ENCODE results near the gene CYP3A7. TPM values are rescaled to one million over a fixed set of nuclear protein-coding genes. Genes with fewer than 3 reads are reported as not detected.

CYP3A7 gene
- total RNA-seq, 1 experiment from 2014 or later, result not detected

- H3K18ac ChIP-seq (ENCODE audit: insufficient read length, low read depth, low read length), result no peak overlapping the region
- H4K5ac ChIP-seq (ENCODE audit: insufficient read length, low read depth, low read length), result no peak overlapping the region
- no peaks in the 10 kb centered on the region for H3K79me2 ChIP-seq (ENCODE audit: insufficient read depth, low read length)
- H2BK15ac ChIP-seq (ENCODE audit: low read depth, low read length), result no peak overlapping the region
- Mint-ChIP-seq H3K27ac (no peak overlapping the region), H3K27me3 (ENCODE audit: low read depth) (peaks cover 5% of the 10 kb centered on the region; the same call in 1 of the 2 replicates), H3K4me3 (no peak overlapping the region), H3K9me3 (no peaks in the 10 kb centered on the region), H3K36me3 (ENCODE audit: insufficient read depth in 1 of 3, low read depth in 3 of 3) (no peaks in the 10 kb centered on the region), H3K4me1 (peaks cover 3 to 7% of the 10 kb centered on the region in 2 experiments; a peak in 3 of 4 replicates)
- no peak overlapping the region for H2BK5ac ChIP-seq (ENCODE audit: insufficient read length, low read length)
- no peaks in the 10 kb centered on the region for H3K4me1 ChIP-seq (ENCODE audit: insufficient read depth, low read length)
- no CpG with 5 or more reads among the region's 1 CpG for WGBS (ENCODE audit: extremely low coverage, insufficient read length, low lambda C conversion rate)
- H3K9me3 ChIP-seq (ENCODE audit: control insufficient read depth, low read depth, low read length), result no peaks in the 10 kb centered on the region
- no peak overlapping the region for H3K27ac ChIP-seq (ENCODE audit: insufficient read length, low read depth, low read length)
- H3T11ph ChIP-seq (ENCODE audit: low read length), result no peak overlapping the region
- H3K23ac ChIP-seq (ENCODE audit: insufficient read length, low read depth, low read length), result no peak overlapping the region
- no peak overlapping the region for H3K14ac ChIP-seq (ENCODE audit: insufficient read depth, low read length)
- H4K20me1 ChIP-seq (ENCODE audit: control insufficient read depth, insufficient read depth, insufficient read length), result no peaks in the 10 kb centered on the region
- no peak overlapping the region for H2BK120ac ChIP-seq (ENCODE audit: low read depth, low read length, poor library complexity, severe bottlenecking)
- H3K4ac ChIP-seq (ENCODE audit: low read depth, low read length), result no peak overlapping the region
- no peak overlapping the region for H4K8ac ChIP-seq (replicated peaks; ENCODE audit: insufficient read length, low read depth, low read length)
- no peak for TF ChIP-seq CTCF (conservative IDR thresholded peaks at IDR 0.05)
- no peak overlapping the region for H2BK12ac ChIP-seq (ENCODE audit: insufficient read length, low read depth, low read length)
- no peak overlapping the region for H3K9ac ChIP-seq (ENCODE audit: extremely low read depth, insufficient read length, low read length)
- no peaks in the 10 kb centered on the region for H3K79me1 ChIP-seq (ENCODE audit: insufficient read depth, low read depth, low read length, poor library complexity, severe bottlenecking)
- H3K23me2 ChIP-seq (ENCODE audit: insufficient read length, low read depth, low read length, poor library complexity, severe bottlenecking), result no peaks in the 10 kb centered on the region
- H3K56ac ChIP-seq (ENCODE audit: insufficient read length, low read depth, low read length), result no peak overlapping the region
- H3K27me3 ChIP-seq (ENCODE audit: insufficient read depth, low read length), result no peaks in the 10 kb centered on the region
- H2AK5ac ChIP-seq (ENCODE audit: insufficient read length, low read length), result no peak overlapping the region
- no peak for DNase-seq
- H4K91ac ChIP-seq (ENCODE audit: insufficient read length, low read depth, low read length), result no peak overlapping the region
- no peak overlapping the region for H3K4me2 ChIP-seq (ENCODE audit: insufficient read depth, insufficient read length, low read length)
- no peak overlapping the region for H2AFZ ChIP-seq (ENCODE audit: low read length)
- H2BK20ac ChIP-seq (ENCODE audit: low read depth, low read length, poor library complexity, severe bottlenecking), result no peak overlapping the region
Measured at GRCh38 chr7:99755085-99755484, 20.1 kb upstream of the CYP3A7 start.

Measured in H9 (cell line).